A549 (cell line): ENCODE data around the gene ILK. TPM values are rescaled to one million over a fixed set of nuclear protein-coding genes. Genes with fewer than 3 reads are reported as not detected.

Source experiments
- ATAC-seq, 2 experiments: fragments of 200-7000 bp in 1 of 2; fragments of >200 bp in 1 of 2; cut with Nextera tagmentation in 1 of 2; cut with Tn5 transposase in 1 of 2; 3 replicates each; pipeline versions ENCODE4 v1.8.0 to v1.9.1; 2018 to 2020; ENCODE audit warnings: mild to moderate bottlenecking in 1 of 2, moderate library complexity in 1 of 2
- CTCF ChIA-PET: fragments of 300-600 bp; sonication (Branson Sonifier 250); formaldehyde crosslinking; extraction: SDS; loops from one replicate; lab custom pipeline; 2021; ENCODE audit warnings: antibody characterized with exemption, inconsistent platforms; lab: Yijun Ruan, JAX
- POLR2A ChIA-PET: fragments of 350-600 bp; formaldehyde crosslinking; extraction: SDS; loops from one replicate; lab custom pipeline; 2021; ENCODE audit warnings: antibody characterized with exemption, inconsistent platforms; lab: Yijun Ruan, JAX
- DNase-seq, 2 experiments: peaks; one replicate each; pipeline versions ENCODE4 v3.0.0 to v3.0.0-alpha.2; 2011 to 2016; ENCODE audit warnings: low read depth in 1 of 2, low spot score in 1 of 2
- FAIRE-seq: peaks from 2 replicates; lab custom pipeline; 2011; peaks lifted over from hg19 to GRCh38; lab: Jason Lieb, UNC
- H3K27ac ChIP-seq, 2 experiments: fragments of >200 bp; sonication (Bioruptor Twin); formaldehyde crosslinking; 3 replicates each; pipeline ENCODE4 v1.5.1; 2016 to 2017
- H3K4me1 ChIP-seq: fragments of >200 bp; sonication (Bioruptor Twin); formaldehyde crosslinking; 3 replicates; pipeline ENCODE4 v1.6.1; 2016
- H3K4me2 ChIP-seq: fragments of >200 bp; sonication (Bioruptor Twin); formaldehyde crosslinking; 3 replicates; pipeline ENCODE4 v1.6.1; 2016
- H3K4me3 ChIP-seq: fragments of >200 bp; sonication (Bioruptor Twin); formaldehyde crosslinking; 3 replicates; pipeline ENCODE4 v1.5.1; 2016
- H3K9me3 ChIP-seq: fragments of >200 bp; sonication (Bioruptor Twin); formaldehyde crosslinking; 3 replicates; pipeline ENCODE4 v1.6.1; 2016
- EHF ChIP-seq: fragments of 250-450 bp; sonication (Bioruptor Pico); IDR thresholded peaks from 2 replicates; pipeline ENCODE4 v1.5.0; 2020; ENCODE audit warnings: mild to moderate bottlenecking
- EHMT2 ChIP-seq: fragments of 200-600 bp; sonication (generic); IDR thresholded peaks from 2 replicates; pipeline ENCODE4 v1.6.1; 2016; ENCODE audit warnings: antibody characterized with exemption, low read depth, mild to moderate bottlenecking, moderate library complexity
- EP300 ChIP-seq, 2 experiments: fragments of >200 bp; sonication (Bioruptor Twin); formaldehyde crosslinking; IDR thresholded peaks; 2 replicates in 1 of 2; 3 replicates in 1 of 2; pipeline ENCODE4 v1.6.1; 2016 to 2017
- FOSB ChIP-seq: fragments of 250-450 bp; sonication (Bioruptor Pico); IDR thresholded peaks from 2 replicates; pipeline ENCODE4 v1.5.0; 2020; ENCODE audit warnings: mild to moderate bottlenecking, moderate library complexity
- FOSL2 ChIP-seq, 2 experiments: fragments of 450-650 bp in 1 of 2; fragments of >200 bp in 1 of 2; sonication (Bioruptor Twin) in 1 of 2; formaldehyde crosslinking; IDR thresholded peaks; 2 replicates each; pipeline versions ENCODE4 v1.5.0 to v1.6.1; 2016 to 2020; ENCODE audit warnings: mild to moderate bottlenecking in 1 of 2, moderate library complexity in 1 of 2
- GATA3 ChIP-seq: IDR thresholded peaks from 2 replicates; pipeline ENCODE4 v1.6.1; 2012; ENCODE audit warnings: borderline replicate concordance
- HEYL ChIP-seq: fragments of 250-450 bp; sonication (Bioruptor Pico); IDR thresholded peaks from 2 replicates; pipeline ENCODE4 v1.8.0; 2021; ENCODE audit warnings: mild to moderate bottlenecking, moderate library complexity
- HOXA7 ChIP-seq: fragments of 250-450 bp; sonication (Bioruptor Pico); IDR thresholded peaks from 2 replicates; pipeline ENCODE4 v1.5.0; 2020; ENCODE audit warnings: mild to moderate bottlenecking, moderate library complexity
- HOXB5 ChIP-seq: fragments of 250-450 bp; sonication (Bioruptor Pico); IDR thresholded peaks from 2 replicates; pipeline ENCODE4 v1.5.0; 2020; ENCODE audit warnings: mild to moderate bottlenecking, moderate library complexity
- RAD21 ChIP-seq, 2 experiments: fragments of >200 bp in 1 of 2; sonication (Bioruptor Twin) in 1 of 2; formaldehyde crosslinking in 1 of 2; IDR thresholded peaks in 1 of 2; conservative IDR thresholded peaks in 1 of 2; 2 replicates in 1 of 2; 3 replicates in 1 of 2; pipeline ENCODE4 v1.6.1; 2012 to 2018; ENCODE audit warnings: inconsistent platforms in 1 of 2
- RFX5 ChIP-seq: fragments of 450-650 bp; IDR thresholded peaks from 2 replicates; pipeline ENCODE4 v1.7.1; 2014; ENCODE audit warnings: antibody characterized with exemption, mild to moderate bottlenecking, moderate library complexity
- RNF2 ChIP-seq: fragments of 200-600 bp; sonication (generic); IDR thresholded peaks from 2 replicates; pipeline ENCODE4 v1.6.1; 2016; ENCODE audit warnings: low read depth, mild to moderate bottlenecking, antibody characterized with exemption, moderate library complexity, borderline replicate concordance
- TFCP2L1 ChIP-seq: fragments of 250-450 bp; sonication (Bioruptor Pico); IDR thresholded peaks from 2 replicates; pipeline ENCODE4 v1.5.0; 2021; ENCODE audit warnings: mild to moderate bottlenecking
- TP53 ChIP-seq: fragments of 250-450 bp; sonication (Bioruptor Pico); IDR thresholded peaks from 2 replicates; pipeline ENCODE4 v1.5.0; 2021; ENCODE audit warnings: mild to moderate bottlenecking, moderate library complexity
- ZC3H11A ChIP-seq: fragments of 450-650 bp; IDR thresholded peaks from 2 replicates; pipeline ENCODE4 v1.6.1; 2014; ENCODE audit warnings: antibody characterized with exemption, mild to moderate bottlenecking
- WGBS: methylation state at CpG from one replicate; pipeline ENCODE4 v1.1.6; 2017; ENCODE audit errors: missing lambda C conversion rate; 5-methylcytosine and 5-hydroxymethylcytosine counted together
- polyA plus RNA-seq, 4 experiments: library from polyadenylated mRNA; depleted of rRNA in 3 of 4; stranded (reverse); fragments of >200 nt; fragmentation: RNase III in 1 of 4; extraction: RNeasy Plus Mini Kit Qiagen cat#74134 plus additional on column Dnase treatment in 1 of 4; gene quantifications; 2 replicates in 3 of 4; 3 replicates in 1 of 4; pipeline ENCODE4 v1.2.3, GENCODE V29; 2011 to 2017
- TF ChIP-seq, protein P1 (sequence below): fragments of 250-450 bp; sonication (Bioruptor Pico); IDR thresholded peaks from 2 replicates; pipeline ENCODE4 v1.5.0; 2021; ENCODE audit warnings: mild to moderate bottlenecking, moderate library complexity, borderline replicate concordance
- TF ChIP-seq, protein P2 (sequence below): fragments of 250-450 bp; sonication (Bioruptor Pico); IDR thresholded peaks from 2 replicates; pipeline ENCODE4 v1.5.0; 2020; ENCODE audit warnings: low read depth, mild to moderate bottlenecking, moderate library complexity
- TF ChIP-seq, protein P3 (sequence below): IDR thresholded peaks from 2 replicates; pipeline ENCODE4 v1.6.1; 2012
- TF ChIP-seq, protein P4 (sequence below): fragments of 450-650 bp; IDR thresholded peaks from 2 replicates; pipeline ENCODE4 v1.6.1; 2014; ENCODE audit warnings: antibody characterized with exemption

Gene ILK
- polyA plus RNA-seq, 2 of the 4 experiments (the other 2 are of a cell fraction) = 108 to 109 TPM

DNA sequence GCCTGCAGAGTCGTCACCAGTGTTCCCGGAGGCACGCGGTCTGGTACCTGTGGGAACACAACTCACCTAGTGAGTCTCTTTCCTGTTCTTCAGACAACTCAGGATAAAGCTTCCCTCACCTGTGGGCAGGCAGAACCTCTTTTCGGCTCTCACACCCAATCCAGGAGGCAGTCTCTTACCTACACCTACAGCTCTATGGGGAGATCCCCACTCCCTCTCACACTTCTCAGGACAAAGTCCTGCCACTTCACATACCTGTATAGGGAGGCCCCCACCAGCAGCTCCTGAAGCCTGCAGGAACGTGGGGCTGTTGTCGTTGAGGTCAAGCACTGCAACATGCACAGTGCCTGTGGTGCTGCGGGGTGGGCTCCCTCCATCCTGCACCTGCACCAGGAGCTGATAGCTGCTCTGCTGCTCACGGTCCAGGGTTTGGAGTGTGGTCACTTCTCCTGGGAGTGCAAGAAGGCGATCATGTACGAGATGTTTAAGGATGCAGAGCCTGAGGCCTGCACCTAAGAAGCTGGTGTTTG is 27.9 kb downstream of the ILK start:
- DNase-seq = no peak
- H3K4me2 ChIP-seq = no peak overlapping the region
- WGBS = 90% methylated on average over 10 of the region's 11 CpGs
- no peaks in the 10 kb centered on the region for H3K9me3 ChIP-seq
- POLR2A ChIA-PET = no interaction called here
- H3K4me3 ChIP-seq = no peak overlapping the region
- CTCF ChIA-PET = interaction anchor here (1.0 to 1.5 kb wide), 5 partner anchors 10 to 27 kb away, joined by 3 to 4 read pairs (median 4); no protein-coding TSS in a partner anchor
- no peak overlapping the region for H3K27ac ChIP-seq
- ATAC-seq = no peak
- H3K4me1 ChIP-seq = peaks cover 5% of the 10 kb centered on the region; the same call in 1 of the 3 replicates
- TF ChIP-seq, protein P1, sequence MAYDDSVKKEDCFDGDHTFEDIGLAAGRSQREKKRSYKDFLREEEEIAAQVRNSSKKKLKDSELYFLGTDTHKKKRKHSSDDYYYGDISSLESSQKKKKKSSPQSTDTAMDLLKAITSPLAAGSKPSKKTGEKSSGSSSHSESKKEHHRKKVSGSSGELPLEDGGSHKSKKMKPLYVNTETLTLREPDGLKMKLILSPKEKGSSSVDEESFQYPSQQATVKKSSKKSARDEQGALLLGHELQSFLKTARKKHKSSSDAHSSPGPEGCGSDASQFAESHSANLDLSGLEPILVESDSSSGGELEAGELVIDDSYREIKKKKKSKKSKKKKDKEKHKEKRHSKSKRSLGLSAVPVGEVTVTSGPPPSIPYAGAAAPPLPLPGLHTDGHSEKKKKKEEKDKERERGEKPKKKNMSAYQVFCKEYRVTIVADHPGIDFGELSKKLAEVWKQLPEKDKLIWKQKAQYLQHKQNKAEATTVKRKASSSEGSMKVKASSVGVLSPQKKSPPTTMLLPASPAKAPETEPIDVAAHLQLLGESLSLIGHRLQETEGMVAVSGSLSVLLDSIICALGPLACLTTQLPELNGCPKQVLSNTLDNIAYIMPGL (CRISPR knock-in tag) = no peak
- TF ChIP-seq TP53 (CRISPR knock-in tag) = no peak
- TF ChIP-seq, protein P2, sequence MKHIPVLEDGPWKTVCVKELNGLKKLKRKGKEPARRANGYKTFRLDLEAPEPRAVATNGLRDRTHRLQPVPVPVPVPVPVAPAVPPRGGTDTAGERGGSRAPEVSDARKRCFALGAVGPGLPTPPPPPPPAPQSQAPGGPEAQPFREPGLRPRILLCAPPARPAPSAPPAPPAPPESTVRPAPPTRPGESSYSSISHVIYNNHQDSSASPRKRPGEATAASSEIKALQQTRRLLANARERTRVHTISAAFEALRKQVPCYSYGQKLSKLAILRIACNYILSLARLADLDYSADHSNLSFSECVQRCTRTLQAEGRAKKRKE (CRISPR knock-in tag) = no peak
- no peak for TF ChIP-seq HEYL (CRISPR knock-in tag)
- no peak for TF ChIP-seq RNF2
- TF ChIP-seq EHMT2 = no peak
- TF ChIP-seq HOXA7 = no peak
- TF ChIP-seq FOSB (CRISPR knock-in tag) = no peak
- TF ChIP-seq, protein P3, sequence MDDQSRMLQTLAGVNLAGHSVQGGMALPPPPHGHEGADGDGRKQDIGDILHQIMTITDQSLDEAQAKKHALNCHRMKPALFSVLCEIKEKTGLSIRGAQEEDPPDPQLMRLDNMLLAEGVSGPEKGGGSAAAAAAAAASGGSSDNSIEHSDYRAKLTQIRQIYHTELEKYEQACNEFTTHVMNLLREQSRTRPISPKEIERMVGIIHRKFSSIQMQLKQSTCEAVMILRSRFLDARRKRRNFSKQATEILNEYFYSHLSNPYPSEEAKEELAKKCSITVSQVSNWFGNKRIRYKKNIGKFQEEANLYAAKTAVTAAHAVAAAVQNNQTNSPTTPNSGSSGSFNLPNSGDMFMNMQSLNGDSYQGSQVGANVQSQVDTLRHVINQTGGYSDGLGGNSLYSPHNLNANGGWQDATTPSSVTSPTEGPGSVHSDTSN = no peak
- TF ChIP-seq ZC3H11A = no peak
- TF ChIP-seq, protein P4, sequence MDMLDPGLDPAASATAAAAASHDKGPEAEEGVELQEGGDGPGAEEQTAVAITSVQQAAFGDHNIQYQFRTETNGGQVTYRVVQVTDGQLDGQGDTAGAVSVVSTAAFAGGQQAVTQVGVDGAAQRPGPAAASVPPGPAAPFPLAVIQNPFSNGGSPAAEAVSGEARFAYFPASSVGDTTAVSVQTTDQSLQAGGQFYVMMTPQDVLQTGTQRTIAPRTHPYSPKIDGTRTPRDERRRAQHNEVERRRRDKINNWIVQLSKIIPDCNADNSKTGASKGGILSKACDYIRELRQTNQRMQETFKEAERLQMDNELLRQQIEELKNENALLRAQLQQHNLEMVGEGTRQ = no peak
- TF ChIP-seq GATA3 = no peak
- no peak for TF ChIP-seq EHF
- TF ChIP-seq TFCP2L1 (CRISPR knock-in tag) = no peak
- TF ChIP-seq RAD21 (conservative IDR thresholded peaks at IDR 0.05 in 1 of 2, IDR thresholded peaks at IDR 0.05 in 1 of 2) = no peak
- no peak for TF ChIP-seq RFX5
- no peak for TF ChIP-seq HOXB5 (CRISPR knock-in tag)
- no peak for FAIRE-seq

DNA sequence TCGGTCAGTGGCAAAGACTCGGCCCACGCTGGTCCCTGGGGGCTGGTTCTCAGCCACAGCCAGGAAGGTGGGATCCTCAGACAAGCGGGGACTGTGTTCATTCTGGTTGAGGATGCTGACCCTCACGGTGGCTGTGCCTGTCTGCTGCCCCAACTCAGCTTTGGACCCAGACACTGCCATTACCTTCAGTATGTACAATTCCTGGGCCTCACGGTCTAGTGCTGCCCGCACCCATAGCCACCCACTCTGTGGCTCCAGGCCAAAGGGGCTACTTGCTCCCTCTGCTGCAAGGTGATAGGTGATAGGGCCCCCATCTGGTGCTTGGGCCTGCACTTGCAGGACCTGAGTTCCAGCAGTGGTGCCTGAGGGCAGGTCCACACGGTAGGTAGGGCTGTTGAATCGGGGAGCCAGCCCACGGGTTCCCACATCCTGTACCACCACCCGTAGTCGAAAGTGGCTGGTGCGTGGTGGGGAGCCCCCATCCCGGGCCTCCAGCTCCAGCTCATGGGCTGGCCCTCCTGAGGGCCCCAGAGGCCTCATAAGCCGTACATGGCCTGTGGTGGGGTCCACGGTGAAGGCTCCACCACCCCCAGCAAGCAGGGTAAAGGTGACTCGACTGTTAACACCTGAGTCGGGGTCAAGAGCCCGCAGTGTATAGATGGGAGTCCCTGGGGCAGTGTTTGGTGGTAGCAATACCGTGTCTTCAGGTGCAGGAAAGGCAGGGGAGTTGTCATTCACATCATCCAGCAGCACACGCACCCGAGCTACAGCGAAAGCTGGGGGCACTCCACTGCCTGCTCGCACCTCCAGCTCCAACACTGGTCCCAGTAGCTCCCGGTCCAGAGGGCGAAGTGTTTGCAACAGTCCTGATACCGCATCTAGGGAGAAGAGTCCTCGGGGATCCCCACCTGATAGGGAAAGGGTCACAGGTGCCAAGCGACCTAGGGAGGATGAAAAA is 28.8 kb downstream of the ILK start:
- no peak overlapping the region for H3K27ac ChIP-seq
- no peak for FAIRE-seq
- TF ChIP-seq FOSL2 (IDR thresholded peaks at IDR 0.05) (no peak), FOSL2 (CRISPR knock-in tag; IDR thresholded peaks at IDR 0.05) (no peak), EP300 (IDR thresholded peaks at IDR 0.05) (no peak), RNF2 (no peak), ZC3H11A (no peak)
- TF ChIP-seq, protein P2 (CRISPR knock-in tag) = no peak
- TF ChIP-seq, protein P3 = no peak
- TF ChIP-seq, all 56 proteins: peak for 0
- WGBS = 53% methylated on average over 24 of the region's 29 CpGs
- Histone ChIP-seq H3K4me3 (no peak overlapping the region), H3K4me1 (peaks cover 5% of the 10 kb centered on the region; the same call in 1 of the 3 replicates), H3K4me2 (no peak overlapping the region), H3K9me3 (no peaks in the 10 kb centered on the region)
- POLR2A ChIA-PET = no interaction called here
- ATAC-seq (no peak), DNase-seq (no peak)
- CTCF ChIA-PET = interaction anchor here (1.3 to 4.0 kb wide), 4 partner anchors 10 to 26 kb away, joined by 3 to 15 read pairs (median 4); no protein-coding TSS in a partner anchor
